HG02943 (cell line): ENCODE data around the gene ASNS.

Source experiments
- ATAC-seq: cut with Tn5 transposase; IDR thresholded peaks from one replicate; pipeline ENCODE4 v1.9.1; 2021; ENCODE audit warnings: mild to moderate bottlenecking, low read depth, moderate library complexity; ENCODE audit not compliant: unreplicated experiment

Gene ASNS

DNA sequence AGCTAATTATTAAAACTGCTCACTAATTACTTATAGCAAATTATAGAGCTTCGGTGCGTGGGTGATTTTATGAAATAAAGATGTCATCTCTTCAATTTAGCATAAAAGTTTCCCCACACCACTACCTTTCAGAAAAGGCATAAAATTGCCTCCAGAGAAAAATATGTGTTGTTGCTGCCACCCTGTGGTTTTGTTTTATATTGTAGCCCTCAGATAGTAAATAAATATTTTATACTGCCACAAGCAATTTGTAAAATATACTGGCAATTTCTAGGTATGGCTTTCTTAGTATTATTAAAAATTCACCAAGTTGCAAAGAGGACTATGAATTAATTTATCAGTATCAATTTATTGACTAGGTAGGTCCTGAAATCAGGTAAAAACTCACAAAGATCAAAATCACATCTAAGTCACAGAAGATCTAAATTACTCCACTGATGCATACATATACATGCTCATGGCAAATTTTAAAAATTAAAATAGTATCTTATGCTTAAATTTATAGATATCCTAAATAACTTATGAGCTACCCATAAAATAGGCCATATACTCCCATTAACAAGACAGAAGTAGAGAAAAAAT is 26.5 kb downstream of the ASNS start:
- ATAC-seq = no peak

DNA sequence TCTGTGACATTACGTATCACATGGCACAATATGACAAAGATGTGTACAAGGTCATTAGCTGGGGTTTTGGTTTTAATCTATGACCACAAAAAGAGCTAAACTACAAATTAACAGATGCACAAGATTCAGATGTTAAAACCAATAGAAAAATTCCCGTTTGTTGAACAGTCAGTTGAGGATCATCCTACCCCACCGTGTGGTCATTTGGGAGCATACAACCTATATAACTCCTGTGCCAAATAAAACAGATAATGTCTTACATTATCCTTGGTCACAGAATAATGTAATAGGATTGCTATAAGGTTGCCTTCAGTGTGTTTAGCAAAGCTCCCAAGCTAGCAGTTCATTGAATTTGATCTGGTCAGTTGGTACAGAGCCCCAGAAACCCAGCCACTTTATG is 28.2 kb downstream of the ASNS start:
- ATAC-seq = no peak

DNA sequence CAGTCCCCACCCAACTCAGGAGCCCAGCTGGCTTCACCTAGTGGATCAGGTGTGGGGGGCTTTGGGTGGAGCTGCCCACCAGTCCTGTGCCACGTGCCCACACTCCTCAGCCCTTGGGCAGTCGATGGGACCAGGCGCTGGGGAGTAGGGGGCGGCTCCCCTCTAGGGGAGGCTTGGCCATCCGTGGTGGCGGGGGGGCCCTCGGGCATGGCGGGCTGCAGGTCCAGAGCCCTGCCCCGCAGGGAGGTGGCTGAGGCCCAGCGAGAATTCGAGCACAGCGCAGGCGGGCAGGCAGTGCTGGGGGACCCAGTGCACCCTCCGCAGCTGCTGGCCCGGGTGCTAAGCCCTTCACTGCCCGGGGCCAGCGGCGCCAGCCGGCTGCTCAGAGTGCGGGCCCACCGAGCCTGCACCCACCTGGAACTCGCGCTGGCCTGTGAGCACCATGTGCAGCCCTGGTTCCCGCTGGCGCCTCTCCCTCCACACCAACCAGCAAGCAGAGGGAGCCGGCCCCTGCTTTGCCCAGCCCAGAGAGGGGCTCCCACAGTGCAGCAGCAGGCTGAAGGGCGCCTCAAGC is 29.3 kb downstream of the ASNS start:
- no peak for ATAC-seq

DNA sequence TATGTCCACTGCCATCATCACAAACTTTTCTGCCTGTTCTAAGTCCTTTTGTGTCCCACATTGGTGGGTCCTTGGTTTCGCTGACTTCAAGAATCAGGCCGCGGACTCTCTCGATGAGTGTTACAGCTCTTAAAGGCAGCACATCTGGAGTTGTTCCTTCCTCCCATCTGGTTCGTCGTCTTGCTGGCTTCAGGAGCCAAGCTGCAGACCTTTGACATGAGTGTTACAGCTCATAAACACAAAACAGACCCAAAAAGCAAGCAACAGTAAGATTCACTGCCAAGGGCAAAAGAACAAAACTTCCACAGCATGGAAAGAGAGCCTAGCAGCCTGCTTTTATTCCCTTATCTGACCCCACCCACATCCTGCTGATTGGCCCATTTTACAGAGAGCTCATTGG is 30.2 kb downstream of the ASNS start:
- ATAC-seq = no peak

DNA sequence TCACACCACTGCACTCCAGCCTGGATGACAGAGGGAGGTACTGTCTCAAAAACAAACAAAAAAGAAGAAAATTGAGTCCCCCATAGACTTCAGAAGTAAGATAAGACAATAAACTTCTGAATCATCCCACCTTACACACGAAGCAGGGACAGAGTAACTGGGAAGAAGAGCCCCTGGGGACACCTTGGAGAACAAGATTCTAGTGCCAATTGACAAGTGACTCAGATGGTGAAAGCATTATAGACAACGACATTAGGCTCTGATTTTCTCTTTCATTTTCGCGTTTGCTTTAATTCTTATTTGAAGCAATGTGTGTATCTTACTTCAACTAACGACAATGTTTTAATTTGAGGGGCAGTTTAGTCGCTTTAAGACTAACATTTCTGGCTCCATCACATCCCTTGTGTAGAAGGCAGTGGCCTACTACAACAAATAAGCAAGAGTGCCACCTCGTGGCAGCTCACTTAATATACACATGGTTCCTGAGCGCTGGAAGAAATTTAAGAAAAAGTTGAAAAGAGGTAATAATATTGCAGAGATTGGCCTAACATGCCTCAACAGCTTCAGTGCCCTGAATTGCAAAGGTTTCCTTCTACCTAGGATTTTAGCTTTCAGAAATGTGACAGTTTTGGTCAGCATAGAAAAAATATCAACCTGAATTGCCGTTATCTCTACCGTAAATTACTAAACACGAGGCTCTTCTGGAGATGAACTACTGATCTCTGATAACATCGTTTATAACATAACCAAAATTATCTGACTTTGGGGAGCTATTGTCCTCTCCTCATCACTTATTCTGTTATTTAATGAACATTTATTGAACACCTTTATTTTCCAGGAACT is 36.7 kb downstream of the ASNS start:
- ATAC-seq = no peak

DNA sequence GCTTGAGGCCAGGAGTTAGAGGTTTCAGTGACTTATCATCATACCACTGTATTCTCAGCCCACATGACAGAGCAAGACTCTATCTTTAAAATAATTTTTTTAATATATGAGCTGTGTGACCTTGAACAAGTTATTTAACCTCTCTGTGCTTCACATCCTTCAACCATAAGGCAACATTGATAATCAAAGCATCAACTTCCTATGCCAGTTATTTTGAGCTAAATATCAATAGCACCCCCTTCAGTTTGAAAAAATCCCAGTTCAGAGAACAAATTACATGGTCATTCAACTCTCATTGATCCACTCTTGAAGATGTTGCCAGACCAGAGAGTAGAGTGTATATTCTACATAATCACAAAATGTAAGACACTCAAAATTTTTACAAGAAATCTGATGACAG is 53.0 kb downstream of the ASNS start:
- ATAC-seq = no peak

DNA sequence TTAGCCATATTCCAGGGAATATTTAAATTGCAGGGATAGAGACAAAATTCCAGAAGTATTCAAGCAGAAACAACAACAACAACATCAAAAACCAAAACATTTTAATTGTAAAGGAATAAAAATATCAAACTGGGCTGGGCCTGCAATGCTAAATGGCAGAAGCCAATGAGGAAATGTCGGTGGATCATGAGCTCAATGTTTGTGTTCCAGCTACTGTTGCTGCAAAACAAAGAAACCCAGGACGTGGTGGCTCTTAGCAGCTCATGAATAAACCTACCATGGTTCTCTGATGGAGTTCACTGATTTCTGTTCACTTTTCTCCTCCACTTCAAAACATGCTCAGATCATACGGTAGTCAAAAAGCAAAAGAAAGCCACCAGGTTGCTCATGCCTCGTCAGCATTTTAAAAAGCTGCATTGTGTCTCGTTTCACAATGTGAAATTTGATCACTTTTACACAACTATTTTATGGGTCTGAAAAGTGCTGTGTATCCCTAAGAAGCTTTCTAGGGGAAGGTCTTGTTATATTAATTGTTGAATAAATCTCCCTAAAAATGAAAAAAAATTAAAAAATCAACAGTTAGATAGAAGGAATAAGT is 54.0 kb downstream of the ASNS start:
- no peak for ATAC-seq
